Adrenal gland (tissue), 12 donors: ENCODE measurements around the gene MALAT1. TPM values are rescaled to one million over a fixed set of nuclear protein-coding genes. Genes with fewer than 3 reads are reported as not detected.

Source experiments
- DNase-seq, 7 donors: peaks; one replicate each; pipeline ENCODE4 v3.0.0-alpha.2; 2019 to 2020
- H3K27ac ChIP-seq, 5 donors: fragments of 200-600 bp; sonication (generic) in 4 of 5; 1 replicate in 3 of 5; 2 replicates in 2 of 5; pipeline versions ENCODE4 v1.5.1 to v1.8.0; 2016 to 2020; ENCODE audit warnings: mild to moderate bottlenecking in 1 of 5
- H3K27me3 ChIP-seq: fragments of 200-600 bp; 2 replicates; pipeline ENCODE4 v1.8.0; 2021
- H3K36me3 ChIP-seq, 2 donors: fragments of 200-600 bp; replicated peaks in 1 of 2; 1 replicate in 1 of 2; 2 replicates in 1 of 2; pipeline versions ENCODE4 v1.5.1 to v1.8.0; 2018 to 2022
- H3K4me1 ChIP-seq, 2 donors: fragments of 200-600 bp; replicated peaks in 1 of 2; 1 replicate in 1 of 2; 2 replicates in 1 of 2; pipeline versions ENCODE4 v1.5.1 to v1.8.0; 2018 to 2021
- H3K4me3 ChIP-seq, 4 donors: fragments of 200-600 bp; sonication (generic) in 3 of 4; one replicate each; pipeline ENCODE4 v1.5.1; 2016 to 2018
- H3K9me3 ChIP-seq, 3 donors: fragments of 200-600 bp; sonication (generic) in 1 of 3; replicated peaks in 1 of 3; 1 replicate in 2 of 3; 2 replicates in 1 of 3; pipeline versions ENCODE4 v1.5.1 to v1.8.0; 2016 to 2021
- CTCF ChIP-seq, 6 experiments: fragments of 450-650 bp in 4 of 6; fragments of 200-600 bp in 2 of 6; sonication (generic) in 1 of 6; IDR thresholded peaks; 1 replicate in 5 of 6; 2 replicates in 1 of 6; pipeline versions ENCODE4 v1.5.1 to v1.8.0; 2016 to 2021; ENCODE audit warnings: antibody characterized with exemption in 6 of 6, mild to moderate bottlenecking in 2 of 6, moderate library complexity in 1 of 6
- POLR2A ChIP-seq, 2 donors: fragments of 450-650 bp; IDR thresholded peaks; one replicate each; pipeline ENCODE4 v1.6.1; 2017; ENCODE audit warnings: antibody characterized with exemption in 2 of 2, mild to moderate bottlenecking in 2 of 2, moderate library complexity in 1 of 2
- whole genome bisulfite sequencing, 4 donors: extraction: QIAGEN DNeasy Blood & Tissue Kit in 2 of 4; methylation state at CpG; one replicate each; pipeline versions ENCODE4 v1.1.5 to v1.1.7; 2013 to 2017; 5-methylcytosine and 5-hydroxymethylcytosine counted together
- intact Hi-C, 2 donors: fragments of 100-400 bp; cut with DNase I; formaldehyde crosslinking; loops; one replicate each; pipeline versions ENCODE4 v1.14.1 to v1.15.0; 2022 to 2023
- polyA plus RNA-seq, 3 donors: library from polyadenylated mRNA; stranded (reverse); fragments of 200-250 nt in 2 of 3; fragments of 350-450 nt in 1 of 3; fragmentation: Illumina TruSeq in 1 of 3; extraction: RNeasy Lipid Tissue Mini Kit (QIAGEN cat#74804) in 1 of 3; gene quantifications; one replicate each; pipeline ENCODE4 v1.2.3, GENCODE V29; 2013 to 2014
- small RNA-seq, 2 donors: library from RNA; depleted of rRNA; stranded (forward); fragments of <200 nt; gene quantifications; one replicate each; pipeline ENCODE3, GENCODE V24; 2016
- total RNA-seq, 9 donors: library from RNA; depleted of rRNA in 4 of 9; stranded (reverse); fragments of >200 nt in 4 of 9; fragments of 120-200 nt in 1 of 9; fragmentation: NEBNext Ultra II Directional in 1 of 9; extraction: Animal tissue kit (Norgen Biotek cat#: 25700) in 1 of 9; gene quantifications; one replicate each; pipeline versions ENCODE4 v1.1.0 to v1.2.4, GENCODE V29; 2013 to 2023
- donor health status: healthy with polysubstance abuse.
- donor health status: Bipolar disorder and iron deficiency.
- donor health status: DM: yes; HTN: yes; CAD: no.
- donor health status: DM: no; HTN: no; CAD: no.
- donor health status: DM: no; HTN: no; CAD: no.
- donor health status: DM: yes; HTN: yes; CAD: no.

The MALAT1 gene
- total and polyA plus RNA-seq, 12 donors = 237 to 17,143 (median 9,608) TPM

GRCh38 chr11:65555693-65556231, 56.9 kb downstream of the MALAT1 start:
- H3K4me1 ChIP-seq = peaks cover 40 to 57% of the 10 kb centered on the region in 2 donors
- H3K4me3 ChIP-seq = no peak overlapping the region
- DNase-seq = peak; percentile 85 to 98 (median 94)
- H3K9me3 ChIP-seq = no peaks in the 10 kb centered on the region
- peaks cover 0 to 28% of the 10 kb centered on the region in 2 donors for H3K36me3 ChIP-seq
- 0 to 21% (median 17%) methylated on average over 1 to 6 of the region's 6 CpGs for WGBS, 4 donors
- peak overlapping the region; percentile 1 to 96 (median 55) for H3K27ac ChIP-seq
- intact Hi-C loops = no loop called here
- TF ChIP-seq CTCF (IDR thresholded peaks at IDR 0.05) = no peak
- peak in 1 of 2 donors; percentile 61 for TF ChIP-seq POLR2A (IDR thresholded peaks at IDR 0.05)
- no peaks in the 10 kb centered on the region for H3K27me3 ChIP-seq

Small RNAs within 50 kb of the gene (small RNA-seq; reads per million reads assigned to genes)
- gene RF01684 = 0 reads per million in 2 donors

Other genes with a start within 250 kb of the MALAT1 start
- 10 to 100 TPM in 2 of 9 donors, 1 to 10 TPM in 7; 3.9 to 12.2 (median 7.4) TPM for gene POLA2, start 237.1 kb upstream of the MALAT1 start, total RNA-seq
- 1 to 10 TPM; 4.3 to 8.3 (median 7.9) TPM for gene POLA2, start 237.1 kb upstream of the MALAT1 start, polyA plus RNA-seq
- gene CDC42EP2, start 184.2 kb upstream of the MALAT1 start, total RNA-seq = 10 to 100 TPM in 3 of 9 donors, 1 to 10 TPM in 6; 1.1 to 18.3 (median 4.8) TPM
- gene CDC42EP2, start 184.2 kb upstream of the MALAT1 start, polyA plus RNA-seq = 10 to 100 TPM in 2 of 3 donors, 1 to 10 TPM in 1; 1.0 to 13.9 (median 10.4) TPM
- 10 to 100 TPM; 28.3 to 73.7 (median 49.1) TPM for gene DPF2, start 165.2 kb upstream of the MALAT1 start, total RNA-seq
- gene DPF2, start 165.2 kb upstream of the MALAT1 start, polyA plus RNA-seq = 10 to 100 TPM; 23.2 to 34.7 (median 30.4) TPM
- gene TIGD3, start 144.3 kb upstream of the MALAT1 start, total RNA-seq = under 1 TPM; 0.11 to 0.96 (median 0.33) TPM
- under 1 TPM in 2 of 3 donors, not detected in 1; 0.27 to 0.40 TPM for gene TIGD3, start 144.3 kb upstream of the MALAT1 start, polyA plus RNA-seq
- gene SLC25A45, start 116.4 kb upstream of the MALAT1 start, total RNA-seq = 10 to 100 TPM in 1 of 9 donors, 1 to 10 TPM in 8; 1.1 to 12.7 (median 6.0) TPM
- 10 to 100 TPM in 2 of 3 donors, 1 to 10 TPM in 1; 2.4 to 21.0 (median 14.7) TPM for gene SLC25A45, start 116.4 kb upstream of the MALAT1 start, polyA plus RNA-seq
- 10 to 100 TPM; 17.6 to 52.1 (median 39.6) TPM for gene FRMD8, start 112.4 kb upstream of the MALAT1 start, total RNA-seq
- 10 to 100 TPM in 2 of 3 donors, 1 to 10 TPM in 1; 5.3 to 21.3 (median 20.4) TPM for gene FRMD8, start 112.4 kb upstream of the MALAT1 start, polyA plus RNA-seq
- 1,000 to 10,000 TPM in 3 of 9 donors, 100 to 1,000 TPM in 4, 10 to 100 TPM in 2; 20.9 to 1,661 (median 217) TPM for gene NEAT1, start 76.2 kb upstream of the MALAT1 start, total RNA-seq
- 1,000 to 10,000 TPM in 2 of 3 donors, 100 to 1,000 TPM in 1; 216 to 6,838 (median 2,645) TPM for gene NEAT1, start 76.2 kb upstream of the MALAT1 start, polyA plus RNA-seq
- 100 to 1,000 TPM; 105 to 240 (median 147) TPM for gene SCYL1, start 26.0 kb downstream of the MALAT1 start, total RNA-seq
- gene SCYL1, start 26.0 kb downstream of the MALAT1 start, polyA plus RNA-seq = 100 to 1,000 TPM in 2 of 3 donors, 10 to 100 TPM in 1; 52.3 to 395 (median 329) TPM
- 100 to 1,000 TPM in 7 of 9 donors, 10 to 100 TPM in 2; 43.4 to 362 (median 218) TPM for gene LTBP3, start 59.3 kb downstream of the MALAT1 start, total RNA-seq
- gene LTBP3, start 59.3 kb downstream of the MALAT1 start, polyA plus RNA-seq = 100 to 1,000 TPM in 2 of 3 donors, 10 to 100 TPM in 1; 40.2 to 323 (median 265) TPM
- gene ZNRD2, start 71.4 kb downstream of the MALAT1 start, total RNA-seq = 10 to 100 TPM; 34.0 to 83.4 (median 51.2) TPM
- gene ZNRD2, start 71.4 kb downstream of the MALAT1 start, polyA plus RNA-seq = 100 to 1,000 TPM in 2 of 3 donors, 1 to 10 TPM in 1; 9.4 to 135 (median 120) TPM
- gene FAM89B, start 73.5 kb downstream of the MALAT1 start, total RNA-seq = 10 to 100 TPM; 28.0 to 77.1 (median 41.7) TPM
- 10 to 100 TPM in 2 of 3 donors, 1 to 10 TPM in 1; 7.0 to 64.4 (median 50.1) TPM for gene FAM89B, start 73.5 kb downstream of the MALAT1 start, polyA plus RNA-seq
- gene EHBP1L1, start 77.0 kb downstream of the MALAT1 start, total RNA-seq = 10 to 100 TPM; 11.8 to 56.3 (median 35.2) TPM
- gene EHBP1L1, start 77.0 kb downstream of the MALAT1 start, polyA plus RNA-seq = 10 to 100 TPM in 2 of 3 donors, 1 to 10 TPM in 1; 8.7 to 68.0 (median 33.9) TPM
- 1 to 10 TPM in 1 of 9 donors, under 1 TPM in 4, not detected in 4; 0.06 to 1.5 (median 0.23) TPM for gene KCNK7, start 96.8 kb downstream of the MALAT1 start, total RNA-seq
- gene KCNK7, start 96.8 kb downstream of the MALAT1 start, polyA plus RNA-seq = 10 to 100 TPM in 1 of 3 donors, 1 to 10 TPM in 1, not detected in 1; 2.4 to 12.5 TPM
- 10 to 100 TPM; 20.7 to 84.4 (median 55.7) TPM for gene MAP3K11, start 115.2 kb downstream of the MALAT1 start, total RNA-seq
- 100 to 1,000 TPM in 1 of 3 donors, 10 to 100 TPM in 2; 11.1 to 143 (median 85.2) TPM for gene MAP3K11, start 115.2 kb downstream of the MALAT1 start, polyA plus RNA-seq
- gene PCNX3, start 116.7 kb downstream of the MALAT1 start, total RNA-seq = 10 to 100 TPM; 11.7 to 45.0 (median 41.2) TPM
- gene PCNX3, start 116.7 kb downstream of the MALAT1 start, polyA plus RNA-seq = 10 to 100 TPM in 2 of 3 donors, 1 to 10 TPM in 1; 9.0 to 29.9 (median 19.2) TPM
- gene SIPA1, start 139.1 kb downstream of the MALAT1 start, total RNA-seq = 100 to 1,000 TPM in 1 of 9 donors, 10 to 100 TPM in 8; 28.0 to 108 (median 74.1) TPM
- gene SIPA1, start 139.1 kb downstream of the MALAT1 start, polyA plus RNA-seq = 100 to 1,000 TPM in 2 of 3 donors, 1 to 10 TPM in 1; 8.7 to 377 (median 171) TPM
- 10 to 100 TPM; 19.3 to 76.2 (median 69.5) TPM for gene RELA, start 163.9 kb downstream of the MALAT1 start, total RNA-seq
- gene RELA, start 163.9 kb downstream of the MALAT1 start, polyA plus RNA-seq = 10 to 100 TPM; 38.2 to 64.6 (median 46.7) TPM
- gene KAT5, start 213.2 kb downstream of the MALAT1 start, total RNA-seq = 10 to 100 TPM; 55.9 to 89.6 (median 62.8) TPM
- 100 to 1,000 TPM in 2 of 3 donors, 10 to 100 TPM in 1; 52.0 to 199 (median 107) TPM for gene KAT5, start 213.2 kb downstream of the MALAT1 start, polyA plus RNA-seq
- 100 to 1,000 TPM in 6 of 9 donors, 10 to 100 TPM in 3; 69.7 to 170 (median 112) TPM for gene RNASEH2C, start 221.8 kb downstream of the MALAT1 start, total RNA-seq
- 100 to 1,000 TPM in 1 of 3 donors, 10 to 100 TPM in 2; 13.5 to 109 (median 79.5) TPM for gene RNASEH2C, start 221.8 kb downstream of the MALAT1 start, polyA plus RNA-seq